Measurements from ENCODE around the gene MPRIP. TPM values are rescaled to one million over a fixed set of nuclear protein-coding genes. Genes with fewer than 3 reads are reported as not detected.

Gene MPRIP
- total RNA-seq, 1 donor from 2014 or later, result 350 TPM

GRCh38 chr17:17122781-17123483 lies 80.7 kb downstream of the MPRIP start:
- no peaks in the 10 kb centered on the region for H3K9me3 ChIP-seq (replicated peaks)
- TF ChIP-seq, protein P1, sequence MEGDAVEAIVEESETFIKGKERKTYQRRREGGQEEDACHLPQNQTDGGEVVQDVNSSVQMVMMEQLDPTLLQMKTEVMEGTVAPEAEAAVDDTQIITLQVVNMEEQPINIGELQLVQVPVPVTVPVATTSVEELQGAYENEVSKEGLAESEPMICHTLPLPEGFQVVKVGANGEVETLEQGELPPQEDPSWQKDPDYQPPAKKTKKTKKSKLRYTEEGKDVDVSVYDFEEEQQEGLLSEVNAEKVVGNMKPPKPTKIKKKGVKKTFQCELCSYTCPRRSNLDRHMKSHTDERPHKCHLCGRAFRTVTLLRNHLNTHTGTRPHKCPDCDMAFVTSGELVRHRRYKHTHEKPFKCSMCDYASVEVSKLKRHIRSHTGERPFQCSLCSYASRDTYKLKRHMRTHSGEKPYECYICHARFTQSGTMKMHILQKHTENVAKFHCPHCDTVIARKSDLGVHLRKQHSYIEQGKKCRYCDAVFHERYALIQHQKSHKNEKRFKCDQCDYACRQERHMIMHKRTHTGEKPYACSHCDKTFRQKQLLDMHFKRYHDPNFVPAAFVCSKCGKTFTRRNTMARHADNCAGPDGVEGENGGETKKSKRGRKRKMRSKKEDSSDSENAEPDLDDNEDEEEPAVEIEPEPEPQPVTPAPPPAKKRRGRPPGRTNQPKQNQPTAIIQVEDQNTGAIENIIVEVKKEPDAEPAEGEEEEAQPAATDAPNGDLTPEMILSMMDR (IDR thresholded peaks at IDR 0.05; ENCODE audit: borderline replicate concordance), result no peak
- intact Hi-C loops (cut with micrococcal nuclease), result no loop called here
- peaks cover 14% of the 10 kb centered on the region for H3K36me3 ChIP-seq
- peaks cover 88% of the 10 kb centered on the region for H3K4me1 ChIP-seq
- H3K27me3 ChIP-seq (ENCODE audit: low read depth), result no peaks in the 10 kb centered on the region
- no peak overlapping the region for H3K27ac ChIP-seq (replicated peaks)
- no peak for DNase-seq
- no peak overlapping the region for H3K4me3 ChIP-seq

DNA sequence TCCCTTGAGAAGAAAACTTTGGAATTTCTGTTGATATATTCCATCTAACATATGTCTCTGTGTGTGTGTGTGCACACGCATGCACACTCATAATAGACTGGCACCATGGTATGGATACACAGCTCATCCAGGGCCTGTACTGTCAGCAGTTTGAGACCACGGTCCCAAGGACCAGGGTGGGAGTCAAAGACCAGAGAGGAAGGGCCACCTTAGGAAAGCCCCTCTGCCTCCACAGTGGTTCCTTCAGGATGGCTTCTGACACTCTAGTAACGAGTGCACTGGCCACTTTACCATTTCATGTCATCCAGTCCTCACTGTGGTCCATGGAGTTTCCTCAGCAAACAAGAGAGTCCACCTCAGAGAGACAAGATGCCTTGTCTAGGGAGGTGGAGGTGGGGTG lies 82.1 kb downstream of the MPRIP start:
- intact Hi-C loops (cut with micrococcal nuclease), result no loop called here
- Histone ChIP-seq H3K4me3 (no peak overlapping the region), H3K27me3 (ENCODE audit: low read depth) (no peaks in the 10 kb centered on the region), H3K4me1 (peaks cover 88% of the 10 kb centered on the region), H3K36me3 (peaks cover 27% of the 10 kb centered on the region), H3K9me3 (replicated peaks) (no peaks in the 10 kb centered on the region), H3K27ac (replicated peaks) (peak overlapping the region; percentile 60)
- no peak for DNase-seq
- TF ChIP-seq, protein P1 (IDR thresholded peaks at IDR 0.05; ENCODE audit: borderline replicate concordance), result no peak

- DNase-seq, result no peak
- no peaks in the 10 kb centered on the region for H3K9me3 ChIP-seq (replicated peaks)
- intact Hi-C loops (cut with micrococcal nuclease), result no loop called here
These were observed 83.2 kb downstream of the MPRIP start for GRCh38 chr17:17125136-17126084.

GRCh38 chr17:17126131-17127110 lies 84.2 kb downstream of the MPRIP start:
- TF ChIP-seq, protein P1 (IDR thresholded peaks at IDR 0.05; ENCODE audit: borderline replicate concordance), result no peak
- H3K27me3 ChIP-seq (ENCODE audit: low read depth), result no peaks in the 10 kb centered on the region
- no peak overlapping the region for H3K4me3 ChIP-seq
- H3K9me3 ChIP-seq (replicated peaks), result no peaks in the 10 kb centered on the region
- intact Hi-C loops (cut with micrococcal nuclease), result no loop called here
- H3K4me1 ChIP-seq, result peaks cover 80% of the 10 kb centered on the region
- no peak for DNase-seq
- peak overlapping the region; percentile 60 for H3K27ac ChIP-seq (replicated peaks)
- H3K36me3 ChIP-seq, result peaks cover 45% of the 10 kb centered on the region

More at GRCh38 chr17:17125136-17126084, 83.2 kb downstream of the MPRIP start:
- H3K27me3 ChIP-seq (ENCODE audit: low read depth), result no peaks in the 10 kb centered on the region
- TF ChIP-seq, protein P1 (IDR thresholded peaks at IDR 0.05; ENCODE audit: borderline replicate concordance), result no peak
- peaks cover 35% of the 10 kb centered on the region for H3K36me3 ChIP-seq
- H3K4me3 ChIP-seq, result no peak overlapping the region
- peaks cover 84% of the 10 kb centered on the region for H3K4me1 ChIP-seq
- peak overlapping the region; percentile 60 for H3K27ac ChIP-seq (replicated peaks)

DNA sequence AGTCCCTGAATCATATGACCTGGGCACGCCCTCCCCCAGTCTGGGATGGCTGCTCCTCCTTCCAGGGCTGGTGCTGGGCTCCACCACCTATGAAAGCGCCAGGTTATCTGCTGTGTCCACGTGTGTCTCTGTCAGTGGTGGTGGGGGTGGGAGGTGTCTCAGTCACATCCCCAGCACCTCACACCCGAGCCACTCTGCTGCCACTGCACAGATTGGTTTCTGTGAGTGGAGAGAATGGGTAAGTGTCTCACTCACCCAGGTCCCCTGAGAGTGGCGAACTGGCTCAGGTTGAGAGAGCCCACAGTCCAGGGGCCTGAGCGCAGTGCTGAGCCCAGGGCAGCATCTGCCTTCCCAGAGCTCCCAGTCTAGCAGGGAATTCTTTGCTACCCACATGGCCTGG lies 84.9 kb downstream of the MPRIP start:
- Histone ChIP-seq H3K9me3 (replicated peaks) (no peaks in the 10 kb centered on the region), H3K4me1 (peaks cover 83% of the 10 kb centered on the region), H3K27ac (replicated peaks) (peak overlapping the region; percentile 60), H3K4me3 (no peak overlapping the region), H3K36me3 (peaks cover 53% of the 10 kb centered on the region), H3K27me3 (ENCODE audit: low read depth) (no peaks in the 10 kb centered on the region)
- DNase-seq, result no peak
- TF ChIP-seq, protein P1 (IDR thresholded peaks at IDR 0.05; ENCODE audit: borderline replicate concordance), result no peak
- intact Hi-C loops (cut with micrococcal nuclease), result no loop called here
